NCI-H748 treated with DMSO at 0.1 percent for 48 hours (cell line): Measurements from ENCODE around the gene GSG1.
A peak's percentile ranks its signal among the peaks of the same experiment; 100 is the strongest.

ENCODE experiments used
- DNase-seq: peaks from one replicate; lab custom pipeline; 2025; lab: John Stamatoyannopoulos, UW

GSG1 gene

GRCh38 chr12:13119826-13120225 is 16.4 kb upstream of the GSG1 start:
- DNase-seq: no peak

- no peak for DNase-seq
Measured at GRCh38 chr12:13117029-13117428, 13.6 kb upstream of the GSG1 start.

- DNase-seq: no peak
Measured at GRCh38 chr12:13116259-13116658, 12.8 kb upstream of the GSG1 start.

GRCh38 chr12:13114251-13115052 is 11.0 kb upstream of the GSG1 start:
- DNase-seq: no peak

- no peak for DNase-seq
Measured at GRCh38 chr12:13112968-13113367, 9.5 kb upstream of the GSG1 start.

GRCh38 chr12:13106666-13107065 is 3.2 kb upstream of the GSG1 start:
- DNase-seq: no peak

- no peak for DNase-seq
Measured at GRCh38 chr12:13105781-13106180, 2.3 kb upstream of the GSG1 start.

- DNase-seq: no peak
Measured at GRCh38 chr12:13104409-13104808, 942 bp upstream of the GSG1 start.

GRCh38 chr12:13102461-13103195 is 839 bp downstream of the GSG1 start:
- no peak for DNase-seq

- no peak for DNase-seq
Measured at GRCh38 chr12:13101821-13102375, 1.6 kb downstream of the GSG1 start.

- peak; percentile 47 for DNase-seq
Measured at GRCh38 chr12:13100882-13101769, 2.3 kb downstream of the GSG1 start.

GRCh38 chr12:13100605-13100881 is 2.9 kb downstream of the GSG1 start:
- no peak for DNase-seq

- no peak for DNase-seq
Measured at GRCh38 chr12:13099844-13100604, 3.4 kb downstream of the GSG1 start.

- no peak for DNase-seq
Measured at GRCh38 chr12:13099066-13099843, 4.2 kb downstream of the GSG1 start.

GRCh38 chr12:13097491-13098011 is 5.9 kb downstream of the GSG1 start:
- no peak for DNase-seq

- no peak for DNase-seq
Measured at GRCh38 chr12:13095266-13095995, 8.0 kb downstream of the GSG1 start.

- DNase-seq: no peak
Measured at GRCh38 chr12:13094367-13094766, 9.1 kb downstream of the GSG1 start.

- no peak for DNase-seq
Measured at GRCh38 chr12:13093848-13094220, 9.6 kb downstream of the GSG1 start.

- no peak for DNase-seq
Measured at GRCh38 chr12:13093191-13093847, 10.1 kb downstream of the GSG1 start.
